SK-N-SH treated with all-trans-retinoic acid at 6 μM for 48 hours (cell line): Measurements from ENCODE around the gene TATDN3.

Experiments
- ATAC-seq: fragments of 200-7000 bp; cut with Tn5 transposase; 3 replicates; pipeline ENCODE4 v1.9.1; 2020; ENCODE audit warnings: mild to moderate bottlenecking, moderate library complexity
- ARNTL ChIP-seq: fragments of 450-650 bp; formaldehyde crosslinking; IDR thresholded peaks from 2 replicates; pipeline ENCODE4 v1.5.0; 2020; ENCODE audit warnings: low read depth, mild to moderate bottlenecking, moderate library complexity, borderline replicate concordance
- BACH2 ChIP-seq: fragments of 250-450 bp; sonication (Bioruptor Pico); IDR thresholded peaks from 2 replicates; pipeline ENCODE4 v1.9.0; 2021; ENCODE audit warnings: mild to moderate bottlenecking, borderline replicate concordance
- CSDC2 ChIP-seq: fragments of 250-450 bp; sonication (Bioruptor Pico); IDR thresholded peaks from 2 replicates; pipeline ENCODE4 v1.5.0; 2020; ENCODE audit warnings: mild to moderate bottlenecking, moderate library complexity
- ESRRG ChIP-seq: fragments of 250-450 bp; sonication (Bioruptor Pico); IDR thresholded peaks from 2 replicates; pipeline ENCODE4 v1.6.1; 2021; ENCODE audit warnings: mild to moderate bottlenecking
- GLIS3 ChIP-seq: fragments of 250-450 bp; sonication (Bioruptor Pico); IDR thresholded peaks from 2 replicates; pipeline ENCODE4 v1.5.0; 2020; ENCODE audit warnings: mild to moderate bottlenecking, moderate library complexity
- PPARA ChIP-seq: fragments of 250-450 bp; sonication (Bioruptor Pico); IDR thresholded peaks from 2 replicates; pipeline ENCODE4 v1.5.0; 2020; ENCODE audit warnings: mild to moderate bottlenecking, borderline replicate concordance
- RARB ChIP-seq: fragments of 250-450 bp; sonication (Bioruptor Pico); IDR thresholded peaks from 2 replicates; pipeline ENCODE4 v1.8.0; 2021; ENCODE audit warnings: mild to moderate bottlenecking, moderate library complexity
- SNAI2 ChIP-seq: fragments of 250-450 bp; sonication (Bioruptor Pico); IDR thresholded peaks from 2 replicates; pipeline ENCODE4 v1.5.0; 2020; ENCODE audit warnings: mild to moderate bottlenecking, moderate library complexity
- TOX ChIP-seq: fragments of 250-450 bp; sonication (Bioruptor Pico); IDR thresholded peaks from 2 replicates; pipeline ENCODE4 v1.8.0; 2021; ENCODE audit warnings: mild to moderate bottlenecking, moderate library complexity, borderline replicate concordance
- ZC3H10 ChIP-seq: fragments of 250-450 bp; sonication (Bioruptor Pico); IDR thresholded peaks from 2 replicates; pipeline ENCODE4 v1.5.1; 2021; ENCODE audit warnings: mild to moderate bottlenecking, moderate library complexity
- ZFP3 ChIP-seq: fragments of 250-450 bp; sonication (Bioruptor Pico); IDR thresholded peaks from 2 replicates; pipeline ENCODE4 v1.5.0; 2020; ENCODE audit warnings: mild to moderate bottlenecking, moderate library complexity
- ZNF565 ChIP-seq: fragments of 450-650 bp; formaldehyde crosslinking; conservative IDR thresholded peaks from 2 replicates; pipeline ENCODE4 v1.5.0; 2020; ENCODE audit warnings: low read depth, mild to moderate bottlenecking, moderate library complexity
- ZNF70 ChIP-seq: fragments of 450-650 bp; formaldehyde crosslinking; IDR thresholded peaks from 2 replicates; pipeline ENCODE4 v1.5.0; 2020; ENCODE audit warnings: mild to moderate bottlenecking, moderate library complexity
- TF ChIP-seq, protein P1 (sequence below): fragments of 250-450 bp; sonication (Bioruptor Pico); IDR thresholded peaks from 2 replicates; pipeline ENCODE4 v1.8.0; 2021; ENCODE audit warnings: low read depth, mild to moderate bottlenecking, moderate library complexity, borderline replicate concordance
- TF ChIP-seq, protein P2 (sequence below): fragments of 250-450 bp; sonication (Bioruptor Pico); IDR thresholded peaks from 2 replicates; pipeline ENCODE4 v1.5.0; 2020; ENCODE audit warnings: mild to moderate bottlenecking, moderate library complexity
- TF ChIP-seq, protein P3 (sequence below): fragments of 250-450 bp; sonication (Bioruptor Pico); IDR thresholded peaks from 2 replicates; pipeline ENCODE4 v1.8.0; 2020; ENCODE audit warnings: mild to moderate bottlenecking, moderate library complexity, borderline replicate concordance
- TF ChIP-seq, protein P4 (sequence below): fragments of 250-450 bp; sonication (Bioruptor Pico); IDR thresholded peaks from 2 replicates; pipeline ENCODE4 v1.5.1; 2021; ENCODE audit warnings: mild to moderate bottlenecking, moderate library complexity

The TATDN3 gene

DNA sequence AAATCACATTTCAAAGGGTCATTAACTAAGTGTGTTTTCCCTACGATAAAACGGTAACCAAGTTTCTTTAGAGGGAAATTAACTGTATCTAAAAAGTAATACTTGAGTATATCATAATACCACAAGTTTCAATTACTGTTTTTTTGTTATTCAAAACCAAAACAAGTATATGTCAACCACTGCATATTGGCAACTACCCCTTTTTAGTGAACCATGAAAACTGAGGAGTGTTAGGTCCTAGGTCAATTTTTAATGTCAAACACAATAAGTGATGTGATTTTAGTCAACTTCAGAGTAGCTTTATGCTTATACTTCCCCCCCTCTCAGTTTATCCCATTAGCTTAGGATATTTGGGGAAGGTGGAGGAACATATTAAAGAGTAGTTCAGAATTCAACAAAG, 10.5 kb upstream of the TATDN3 start:
- TF ChIP-seq, protein P1, sequence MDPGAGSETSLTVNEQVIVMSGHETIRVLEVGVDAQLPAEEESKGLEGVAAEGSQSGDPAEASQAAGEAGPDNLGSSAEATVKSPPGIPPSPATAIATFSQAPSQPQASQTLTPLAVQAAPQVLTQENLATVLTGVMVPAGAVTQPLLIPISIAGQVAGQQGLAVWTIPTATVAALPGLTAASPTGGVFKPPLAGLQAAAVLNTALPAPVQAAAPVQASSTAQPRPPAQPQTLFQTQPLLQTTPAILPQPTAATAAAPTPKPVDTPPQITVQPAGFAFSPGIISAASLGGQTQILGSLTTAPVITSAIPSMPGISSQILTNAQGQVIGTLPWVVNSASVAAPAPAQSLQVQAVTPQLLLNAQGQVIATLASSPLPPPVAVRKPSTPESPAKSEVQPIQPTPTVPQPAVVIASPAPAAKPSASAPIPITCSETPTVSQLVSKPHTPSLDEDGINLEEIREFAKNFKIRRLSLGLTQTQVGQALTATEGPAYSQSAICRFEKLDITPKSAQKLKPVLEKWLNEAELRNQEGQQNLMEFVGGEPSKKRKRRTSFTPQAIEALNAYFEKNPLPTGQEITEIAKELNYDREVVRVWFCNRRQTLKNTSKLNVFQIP (CRISPR knock-in tag): no peak
- TF ChIP-seq BACH2 (CRISPR knock-in tag) (no peak), PPARA (CRISPR knock-in tag) (no peak), SNAI2 (CRISPR knock-in tag) (no peak), RARB (CRISPR knock-in tag) (no peak), ZNF70 (no peak), ZNF565 (CRISPR knock-in tag) (no peak)
- TF ChIP-seq, protein P2, sequence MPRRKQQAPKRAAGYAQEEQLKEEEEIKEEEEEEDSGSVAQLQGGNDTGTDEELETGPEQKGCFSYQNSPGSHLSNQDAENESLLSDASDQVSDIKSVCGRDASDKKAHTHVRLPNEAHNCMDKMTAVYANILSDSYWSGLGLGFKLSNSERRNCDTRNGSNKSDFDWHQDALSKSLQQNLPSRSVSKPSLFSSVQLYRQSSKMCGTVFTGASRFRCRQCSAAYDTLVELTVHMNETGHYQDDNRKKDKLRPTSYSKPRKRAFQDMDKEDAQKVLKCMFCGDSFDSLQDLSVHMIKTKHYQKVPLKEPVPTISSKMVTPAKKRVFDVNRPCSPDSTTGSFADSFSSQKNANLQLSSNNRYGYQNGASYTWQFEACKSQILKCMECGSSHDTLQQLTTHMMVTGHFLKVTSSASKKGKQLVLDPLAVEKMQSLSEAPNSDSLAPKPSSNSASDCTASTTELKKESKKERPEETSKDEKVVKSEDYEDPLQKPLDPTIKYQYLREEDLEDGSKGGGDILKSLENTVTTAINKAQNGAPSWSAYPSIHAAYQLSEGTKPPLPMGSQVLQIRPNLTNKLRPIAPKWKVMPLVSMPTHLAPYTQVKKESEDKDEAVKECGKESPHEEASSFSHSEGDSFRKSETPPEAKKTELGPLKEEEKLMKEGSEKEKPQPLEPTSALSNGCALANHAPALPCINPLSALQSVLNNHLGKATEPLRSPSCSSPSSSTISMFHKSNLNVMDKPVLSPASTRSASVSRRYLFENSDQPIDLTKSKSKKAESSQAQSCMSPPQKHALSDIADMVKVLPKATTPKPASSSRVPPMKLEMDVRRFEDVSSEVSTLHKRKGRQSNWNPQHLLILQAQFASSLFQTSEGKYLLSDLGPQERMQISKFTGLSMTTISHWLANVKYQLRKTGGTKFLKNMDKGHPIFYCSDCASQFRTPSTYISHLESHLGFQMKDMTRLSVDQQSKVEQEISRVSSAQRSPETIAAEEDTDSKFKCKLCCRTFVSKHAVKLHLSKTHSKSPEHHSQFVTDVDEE (CRISPR knock-in tag): no peak
- TF ChIP-seq, protein P3, sequence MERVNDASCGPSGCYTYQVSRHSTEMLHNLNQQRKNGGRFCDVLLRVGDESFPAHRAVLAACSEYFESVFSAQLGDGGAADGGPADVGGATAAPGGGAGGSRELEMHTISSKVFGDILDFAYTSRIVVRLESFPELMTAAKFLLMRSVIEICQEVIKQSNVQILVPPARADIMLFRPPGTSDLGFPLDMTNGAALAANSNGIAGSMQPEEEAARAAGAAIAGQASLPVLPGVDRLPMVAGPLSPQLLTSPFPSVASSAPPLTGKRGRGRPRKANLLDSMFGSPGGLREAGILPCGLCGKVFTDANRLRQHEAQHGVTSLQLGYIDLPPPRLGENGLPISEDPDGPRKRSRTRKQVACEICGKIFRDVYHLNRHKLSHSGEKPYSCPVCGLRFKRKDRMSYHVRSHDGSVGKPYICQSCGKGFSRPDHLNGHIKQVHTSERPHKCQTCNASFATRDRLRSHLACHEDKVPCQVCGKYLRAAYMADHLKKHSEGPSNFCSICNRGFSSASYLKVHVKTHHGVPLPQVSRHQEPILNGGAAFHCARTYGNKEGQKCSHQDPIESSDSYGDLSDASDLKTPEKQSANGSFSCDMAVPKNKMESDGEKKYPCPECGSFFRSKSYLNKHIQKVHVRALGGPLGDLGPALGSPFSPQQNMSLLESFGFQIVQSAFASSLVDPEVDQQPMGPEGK: no peak
- TF ChIP-seq, protein P4, sequence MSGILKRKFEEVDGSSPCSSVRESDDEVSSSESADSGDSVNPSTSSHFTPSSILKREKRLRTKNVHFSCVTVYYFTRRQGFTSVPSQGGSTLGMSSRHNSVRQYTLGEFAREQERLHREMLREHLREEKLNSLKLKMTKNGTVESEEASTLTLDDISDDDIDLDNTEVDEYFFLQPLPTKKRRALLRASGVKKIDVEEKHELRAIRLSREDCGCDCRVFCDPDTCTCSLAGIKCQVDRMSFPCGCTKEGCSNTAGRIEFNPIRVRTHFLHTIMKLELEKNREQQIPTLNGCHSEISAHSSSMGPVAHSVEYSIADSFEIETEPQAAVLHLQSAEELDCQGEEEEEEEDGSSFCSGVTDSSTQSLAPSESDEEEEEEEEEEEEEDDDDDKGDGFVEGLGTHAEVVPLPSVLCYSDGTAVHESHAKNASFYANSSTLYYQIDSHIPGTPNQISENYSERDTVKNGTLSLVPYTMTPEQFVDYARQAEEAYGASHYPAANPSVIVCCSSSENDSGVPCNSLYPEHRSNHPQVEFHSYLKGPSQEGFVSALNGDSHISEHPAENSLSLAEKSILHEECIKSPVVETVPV (CRISPR knock-in tag): no peak
- no peak for ATAC-seq

DNA sequence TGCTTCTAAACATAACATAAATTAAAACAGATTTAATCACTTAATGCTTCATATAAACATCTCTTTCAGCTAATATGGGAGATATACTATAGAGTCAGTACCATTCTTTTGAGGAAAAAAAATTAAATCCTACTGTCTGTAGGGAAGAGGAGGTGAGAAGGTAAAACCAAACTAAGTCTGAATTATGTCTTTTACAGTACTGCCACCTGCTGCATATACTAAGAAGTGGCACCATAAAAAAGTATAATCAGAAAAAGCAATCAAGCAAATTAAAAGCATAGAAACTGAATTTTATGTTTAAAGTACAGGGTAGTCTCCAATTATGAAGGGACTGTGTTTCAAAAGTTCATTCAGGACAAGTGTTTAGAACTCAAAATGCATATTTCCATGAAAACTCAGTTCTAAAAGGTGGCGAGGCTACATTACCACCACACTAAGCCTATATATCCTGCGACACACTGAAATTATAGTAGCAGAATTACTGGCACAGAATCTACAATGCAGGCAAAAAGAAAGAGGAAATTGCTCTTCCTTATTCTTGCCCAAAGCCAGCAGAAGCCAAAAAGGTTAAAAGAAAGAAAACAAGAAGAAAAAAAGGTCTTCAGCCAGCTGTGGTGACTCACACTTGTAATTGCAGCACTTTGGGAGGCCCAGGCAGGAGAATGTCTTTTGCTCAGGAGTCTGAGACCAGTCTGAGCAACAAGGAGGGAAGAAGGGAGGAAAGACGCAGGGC, 9.1 kb upstream of the TATDN3 start:
- TF ChIP-seq GLIS3 (CRISPR knock-in tag): no peak
- TF ChIP-seq ZNF70: peak; percentile 38; the same call in 1 of the 2 replicates
- peak; percentile 82 for ATAC-seq

DNA sequence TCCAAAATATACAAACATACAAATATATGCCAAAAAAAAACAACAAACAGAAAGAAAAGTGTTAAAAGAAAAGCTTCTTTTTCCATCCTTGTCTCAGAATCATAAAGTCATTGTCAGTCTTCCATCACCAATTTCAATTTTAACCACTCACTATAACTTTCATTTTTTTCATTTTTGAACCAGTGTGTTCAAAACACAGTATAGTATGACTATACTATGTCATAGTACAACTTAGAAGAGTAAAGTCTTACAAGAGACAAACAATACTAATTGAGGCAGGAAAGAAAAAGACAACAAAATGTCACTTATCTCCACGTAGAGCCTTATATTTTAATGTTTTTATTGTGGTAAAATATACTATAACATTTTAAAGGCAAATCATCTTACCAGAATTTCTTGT, 7.7 kb upstream of the TATDN3 start:
- no peak for TF ChIP-seq ZFP3 (CRISPR knock-in tag)
- TF ChIP-seq, protein P4 (CRISPR knock-in tag): no peak
- no peak for TF ChIP-seq ARNTL (CRISPR knock-in tag)
- TF ChIP-seq, protein P1 (CRISPR knock-in tag): no peak
- no peak for TF ChIP-seq GLIS3 (CRISPR knock-in tag)
- TF ChIP-seq PPARA (CRISPR knock-in tag): no peak
- TF ChIP-seq, protein P3: no peak
- no peak for TF ChIP-seq ZC3H10 (CRISPR knock-in tag)
- TF ChIP-seq ESRRG: no peak
- no peak for TF ChIP-seq CSDC2 (CRISPR knock-in tag)
- no peak for TF ChIP-seq TOX (CRISPR knock-in tag)
- ATAC-seq: no peak
